HepG2 (cell line): Measurements from ENCODE around the gene TOR4A. TPM values are rescaled to one million over a fixed set of nuclear protein-coding genes. Genes with fewer than 3 reads are reported as not detected.

Source experiments
- CC2D1A ChIP-seq: sonication (generic); formaldehyde crosslinking; IDR thresholded peaks from 2 replicates; pipeline ENCODE4 v1.8.1; 2023; ENCODE audit warnings: mild to moderate bottlenecking, missing genetic modification reagents
- CERS6 ChIP-seq: sonication (generic); formaldehyde crosslinking; IDR thresholded peaks from 2 replicates; pipeline ENCODE4 v1.5.0; 2020; ENCODE audit warnings: missing genetic modification reagents
- FOXA3 ChIP-seq: IDR thresholded peaks from 2 replicates; pipeline ENCODE4 v1.6.1; 2016; ENCODE audit warnings: missing genetic modification reagents, missing compliant biosample characterization
- GATAD1 ChIP-seq: IDR thresholded peaks from 2 replicates; pipeline ENCODE4 v1.6.1; 2016; ENCODE audit warnings: missing genetic modification reagents, missing compliant biosample characterization
- MED13 ChIP-seq: sonication (generic); formaldehyde crosslinking; IDR thresholded peaks from 2 replicates; pipeline ENCODE4 v1.5.0; 2020; ENCODE audit warnings: missing genetic modification reagents
- MTA3 ChIP-seq: sonication (generic); formaldehyde crosslinking; IDR thresholded peaks from 2 replicates; pipeline ENCODE4 v1.4.0; 2020; ENCODE audit warnings: missing genetic modification reagents
- NFYC ChIP-seq: IDR thresholded peaks from 2 replicates; pipeline ENCODE4 v1.6.1; 2016; ENCODE audit warnings: missing genetic modification reagents, missing compliant biosample characterization
- PHF8 ChIP-seq: sonication (generic); formaldehyde crosslinking; IDR thresholded peaks from 2 replicates; pipeline ENCODE4 v1.5.0; 2020; ENCODE audit warnings: missing genetic modification reagents
- SCMH1 ChIP-seq: sonication (generic); formaldehyde crosslinking; IDR thresholded peaks from 2 replicates; pipeline ENCODE4 v1.9.0; 2021; ENCODE audit warnings: missing genetic modification reagents, mild to moderate bottlenecking, borderline replicate concordance
- TAF1 ChIP-seq: sonication (generic); formaldehyde crosslinking; IDR thresholded peaks from 2 replicates; pipeline ENCODE4 v1.4.0; 2020; ENCODE audit warnings: missing genetic modification reagents
- TAF15 ChIP-seq: fragments of 200-400 bp; formaldehyde crosslinking; IDR thresholded peaks from one replicate; pipeline ENCODE4 v1.6.1; 2018; ENCODE audit warnings: mild to moderate bottlenecking, low read depth, low read length; ENCODE audit not compliant: poor library complexity, severe bottlenecking
- YEATS2 ChIP-seq: sonication (generic); formaldehyde crosslinking; IDR thresholded peaks from 2 replicates; pipeline ENCODE4 v1.4.0; 2020; ENCODE audit warnings: missing genetic modification reagents, borderline replicate concordance
- ZBTB37 ChIP-seq: sonication (generic); formaldehyde crosslinking; IDR thresholded peaks from 2 replicates; pipeline ENCODE4 v1.4.0; 2020; ENCODE audit warnings: mild to moderate bottlenecking, missing genetic modification reagents
- ZBTB49 ChIP-seq: sonication (generic); formaldehyde crosslinking; IDR thresholded peaks from 2 replicates; pipeline ENCODE4 v1.4.0; 2020; ENCODE audit warnings: missing genetic modification reagents, borderline replicate concordance
- ZNF138 ChIP-seq: sonication (generic); formaldehyde crosslinking; IDR thresholded peaks from 2 replicates; pipeline ENCODE4 v1.5.0; 2020; ENCODE audit warnings: mild to moderate bottlenecking, low read depth, missing genetic modification reagents
- ZSCAN5A ChIP-seq: sonication (generic); formaldehyde crosslinking; IDR thresholded peaks from 2 replicates; pipeline ENCODE4 v1.8.0; 2022; ENCODE audit warnings: mild to moderate bottlenecking, missing genetic modification reagents, borderline replicate concordance
- polyA plus RNA-seq, 8 experiments: library from polyadenylated mRNA; depleted of rRNA in 3 of 8; stranded (reverse) in 7 of 8; unstranded in 1 of 8; fragments of >200 nt; fragmentation: Illumina TruSeq in 4 of 8; extraction: Trizol in 4 of 8; gene quantifications; 2 replicates each; pipeline versions ENCODE4 v1.2.1 to v1.2.3, GENCODE V29; 2011 to 2016; ENCODE audit warnings: low read depth in 4 of 8, missing spikeins in 1 of 8, mixed read lengths in 1 of 8; ENCODE audit not compliant: insufficient read depth in 1 of 8
- total RNA-seq, 5 experiments: library from RNA; depleted of rRNA; stranded (reverse); fragments of >200 nt; fragmentation: Illumina TruSeq; extraction: Trizol; gene quantifications; 2 replicates each; pipeline ENCODE4 v1.2.3, GENCODE V29; 2016; ENCODE audit warnings: low read depth in 1 of 5
- TF ChIP-seq, protein P1 (sequence below): sonication (generic); formaldehyde crosslinking; IDR thresholded peaks from 2 replicates; pipeline ENCODE4 v1.4.0; 2020; ENCODE audit warnings: mild to moderate bottlenecking, missing genetic modification reagents
- TF ChIP-seq, protein P2 (sequence below): IDR thresholded peaks from 2 replicates; pipeline ENCODE4 v1.6.1; 2016; ENCODE audit warnings: missing compliant biosample characterization, missing genetic modification reagents, borderline replicate concordance

TOR4A gene
- total and polyA plus RNA-seq, 2 of the 13 experiments (the other 11 are each of a cell fraction or from before 2014, with no cell fraction given), result 11.1 to 14.2 TPM

DNA sequence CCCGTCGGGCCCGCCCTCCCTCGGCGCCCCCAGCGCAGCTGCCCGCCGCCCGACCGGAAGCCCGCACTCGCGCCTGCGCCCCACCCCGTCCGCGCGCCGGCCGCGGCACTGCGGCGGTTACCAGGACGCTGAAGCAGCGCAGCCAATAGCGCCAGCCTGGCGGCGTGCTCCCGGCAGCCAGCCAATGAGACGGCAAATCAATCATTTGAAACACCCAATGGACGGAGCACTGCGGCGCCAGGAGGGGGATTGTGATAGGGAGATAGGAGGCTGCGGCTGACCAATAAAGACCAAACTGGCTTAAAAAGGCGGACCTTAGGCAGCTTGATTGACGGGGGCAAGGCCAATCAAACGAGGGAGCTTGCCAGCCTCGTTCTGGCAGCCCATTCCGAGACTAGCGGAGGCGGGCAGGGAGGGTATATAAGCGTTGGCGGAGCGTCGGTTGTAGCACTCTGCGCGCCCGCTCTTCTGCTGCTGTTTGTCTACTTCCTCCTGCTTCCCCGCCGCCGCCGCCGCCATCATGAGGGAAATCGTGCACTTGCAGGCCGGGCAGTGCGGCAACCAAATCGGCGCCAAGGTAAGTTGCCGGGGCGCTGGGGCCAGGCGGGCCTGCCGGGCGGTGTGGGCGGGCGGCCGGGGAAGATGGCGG lies 36.6 kb upstream of the TOR4A start, which contains the start of gene TUBB4B (continued):
- 0 out of 2 replicates have a peak, but pooled peaks have one; percentile 48 for TF ChIP-seq YEATS2 (CRISPR knock-in tag)
- no peak; the same call in 1 of the 2 replicates for TF ChIP-seq PHF8 (CRISPR knock-in tag)
- TF ChIP-seq ZNF138 (CRISPR knock-in tag), result peak; percentile 89
- TF ChIP-seq MTA3, result no peak
- TF ChIP-seq, protein P1, sequence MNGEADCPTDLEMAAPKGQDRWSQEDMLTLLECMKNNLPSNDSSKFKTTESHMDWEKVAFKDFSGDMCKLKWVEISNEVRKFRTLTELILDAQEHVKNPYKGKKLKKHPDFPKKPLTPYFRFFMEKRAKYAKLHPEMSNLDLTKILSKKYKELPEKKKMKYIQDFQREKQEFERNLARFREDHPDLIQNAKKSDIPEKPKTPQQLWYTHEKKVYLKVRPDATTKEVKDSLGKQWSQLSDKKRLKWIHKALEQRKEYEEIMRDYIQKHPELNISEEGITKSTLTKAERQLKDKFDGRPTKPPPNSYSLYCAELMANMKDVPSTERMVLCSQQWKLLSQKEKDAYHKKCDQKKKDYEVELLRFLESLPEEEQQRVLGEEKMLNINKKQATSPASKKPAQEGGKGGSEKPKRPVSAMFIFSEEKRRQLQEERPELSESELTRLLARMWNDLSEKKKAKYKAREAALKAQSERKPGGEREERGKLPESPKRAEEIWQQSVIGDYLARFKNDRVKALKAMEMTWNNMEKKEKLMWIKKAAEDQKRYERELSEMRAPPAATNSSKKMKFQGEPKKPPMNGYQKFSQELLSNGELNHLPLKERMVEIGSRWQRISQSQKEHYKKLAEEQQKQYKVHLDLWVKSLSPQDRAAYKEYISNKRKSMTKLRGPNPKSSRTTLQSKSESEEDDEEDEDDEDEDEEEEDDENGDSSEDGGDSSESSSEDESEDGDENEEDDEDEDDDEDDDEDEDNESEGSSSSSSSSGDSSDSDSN, result no peak
- TF ChIP-seq ZSCAN5A (CRISPR knock-in tag), result 0 out of 2 replicates have a peak, but pooled peaks have one; percentile 11
- peak; percentile 97 for TF ChIP-seq TAF1
- no peak for TF ChIP-seq CC2D1A (CRISPR knock-in tag)
- no peak for TF ChIP-seq TAF15
- TF ChIP-seq, protein P2, sequence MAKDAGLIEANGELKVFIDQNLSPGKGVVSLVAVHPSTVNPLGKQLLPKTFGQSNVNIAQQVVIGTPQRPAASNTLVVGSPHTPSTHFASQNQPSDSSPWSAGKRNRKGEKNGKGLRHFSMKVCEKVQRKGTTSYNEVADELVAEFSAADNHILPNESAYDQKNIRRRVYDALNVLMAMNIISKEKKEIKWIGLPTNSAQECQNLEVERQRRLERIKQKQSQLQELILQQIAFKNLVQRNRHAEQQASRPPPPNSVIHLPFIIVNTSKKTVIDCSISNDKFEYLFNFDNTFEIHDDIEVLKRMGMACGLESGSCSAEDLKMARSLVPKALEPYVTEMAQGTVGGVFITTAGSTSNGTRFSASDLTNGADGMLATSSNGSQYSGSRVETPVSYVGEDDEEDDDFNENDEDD (CRISPR knock-in tag), result no peak; the same call in 1 of the 2 replicates
- peak; percentile 79; the same call in 1 of the 2 replicates for TF ChIP-seq MED13 (CRISPR knock-in tag)
- no peak for TF ChIP-seq SCMH1 (CRISPR knock-in tag)
- peak; percentile 70 for TF ChIP-seq GATAD1 (CRISPR knock-in tag)
- peak; percentile 50; the same call in 1 of the 2 replicates for TF ChIP-seq FOXA3 (CRISPR knock-in tag)
- peak; percentile 84; the same call in 1 of the 2 replicates for TF ChIP-seq ZBTB49
- no peak for TF ChIP-seq ZBTB37
- 0 out of 2 replicates have a peak, but pooled peaks have one; percentile 65 for TF ChIP-seq CERS6 (CRISPR knock-in tag)
- TF ChIP-seq NFYC, result peak; percentile 97
